ENCODE data around the gene PRPF18. TPM values are rescaled to one million over a fixed set of nuclear protein-coding genes. Genes with fewer than 3 reads are reported as not detected.

PRPF18 gene
- total RNA-seq, 1 donor from 2014 or later: 8.8 TPM

- DNase-seq (ENCODE audit: low spot score) (no peak), ATAC-seq (no peak)
These were observed 50.6 kb downstream of the PRPF18 start for GRCh38 chr10:13637303-13637856.

- no peak for ATAC-seq
These were observed 51.1 kb downstream of the PRPF18 start for GRCh38 chr10:13637894-13638293.

GRCh38 chr10:13642293-13642692 is 55.5 kb downstream of the PRPF18 start:
- DNase-seq (ENCODE audit: low spot score) (no peak), ATAC-seq (no peak)

More at GRCh38 chr10:13637894-13638293, 51.1 kb downstream of the PRPF18 start:
- no peak for DNase-seq (ENCODE audit: low spot score)

DNA sequence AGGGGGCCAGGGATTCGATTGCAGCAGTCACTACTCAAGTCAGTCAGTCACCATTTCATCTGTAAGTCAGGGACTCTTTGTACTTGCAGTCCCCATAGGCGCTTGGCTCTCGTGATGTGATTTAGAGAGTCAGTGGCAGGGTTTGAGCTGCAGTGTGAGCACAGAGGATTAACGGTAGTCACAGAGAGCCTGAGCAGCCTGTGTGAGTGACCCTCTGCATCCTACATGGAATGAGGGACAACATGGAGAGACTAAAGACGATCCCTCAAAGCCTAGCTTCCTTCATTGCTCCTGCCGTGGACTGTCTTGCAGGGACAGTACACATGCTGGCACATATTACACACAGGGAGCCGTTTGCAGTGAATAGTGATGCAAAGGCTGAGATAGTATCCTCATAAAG is 56.3 kb downstream of the PRPF18 start:
- DNase-seq (ENCODE audit: low spot score) (no peak), ATAC-seq (no peak)

- no peak for ATAC-seq
- DNase-seq (ENCODE audit: low spot score): no peak
These were observed 58.1 kb downstream of the PRPF18 start for GRCh38 chr10:13644866-13645265.

DNA sequence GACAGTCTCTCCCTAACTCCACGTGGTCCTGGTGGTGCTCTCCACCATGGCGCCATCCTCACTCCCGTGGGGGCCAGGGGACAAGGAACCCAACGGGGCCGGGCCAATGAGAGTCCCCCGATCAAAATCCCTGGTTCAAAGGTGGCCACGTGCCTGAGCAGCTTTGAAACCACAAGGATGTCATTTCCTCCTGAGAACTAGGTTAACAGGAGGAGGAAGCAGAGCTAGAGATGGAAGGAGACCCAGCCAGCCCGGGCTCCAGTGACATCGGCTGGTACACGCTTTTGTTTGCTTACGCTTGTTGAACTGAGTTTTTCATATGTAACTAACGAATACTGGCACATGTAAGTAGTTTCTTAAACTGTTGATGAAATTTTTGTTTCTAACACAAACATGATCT is 61.7 kb downstream of the PRPF18 start:
- DNase-seq (ENCODE audit: low spot score): no peak

GRCh38 chr10:13649844-13650520 is 63.2 kb downstream of the PRPF18 start:
- ATAC-seq: peak; percentile 13
- no peak for DNase-seq (ENCODE audit: low spot score)

More for the DNA sequence above, 61.7 kb downstream of the PRPF18 start:
- ATAC-seq: no peak

DNA sequence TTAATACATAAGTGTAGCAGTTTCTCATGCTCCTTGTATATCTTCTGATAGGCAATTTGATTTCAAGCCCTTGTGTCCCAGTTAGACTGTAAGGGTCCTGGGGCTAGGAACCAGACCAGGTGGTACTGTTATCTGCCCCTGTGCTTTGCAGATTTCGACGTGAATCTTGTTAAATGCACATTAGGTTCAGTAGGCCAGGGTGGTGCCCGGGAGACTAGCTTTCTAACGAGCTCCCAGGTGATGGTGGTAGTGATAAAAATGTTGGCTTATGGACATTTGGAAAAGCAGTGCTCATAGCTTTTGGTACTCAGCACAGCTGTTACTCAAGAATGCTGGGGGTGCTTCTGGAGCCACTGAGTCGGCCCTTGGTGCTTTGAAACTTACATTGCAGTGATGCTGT is 64.2 kb downstream of the PRPF18 start:
- no peak for ATAC-seq
- no peak for DNase-seq (ENCODE audit: low spot score)

- ATAC-seq (no peak), DNase-seq (ENCODE audit: low spot score) (no peak)
These were observed 65.4 kb downstream of the PRPF18 start for GRCh38 chr10:13651969-13652720.

DNA sequence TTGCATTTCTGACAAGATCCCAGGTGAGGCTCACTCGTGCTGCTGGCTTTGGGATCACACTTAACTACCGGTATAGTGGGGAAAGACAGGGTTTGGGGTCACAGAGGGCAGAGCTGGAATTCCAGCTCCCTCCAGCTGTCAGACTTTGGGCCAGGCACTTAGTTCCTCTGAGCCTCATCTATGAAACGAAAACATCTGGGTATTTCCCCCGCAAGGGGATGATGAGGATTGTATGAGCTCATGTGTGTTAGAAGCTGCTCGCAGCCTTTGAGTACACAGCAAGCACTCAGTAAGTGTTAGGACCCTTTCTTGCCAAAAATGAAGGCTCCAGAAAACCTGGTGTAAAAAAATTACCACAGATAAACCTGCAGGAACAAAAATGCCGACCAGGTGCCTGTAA is 66.1 kb downstream of the PRPF18 start:
- ATAC-seq (no peak), DNase-seq (ENCODE audit: low spot score) (no peak)

DNA sequence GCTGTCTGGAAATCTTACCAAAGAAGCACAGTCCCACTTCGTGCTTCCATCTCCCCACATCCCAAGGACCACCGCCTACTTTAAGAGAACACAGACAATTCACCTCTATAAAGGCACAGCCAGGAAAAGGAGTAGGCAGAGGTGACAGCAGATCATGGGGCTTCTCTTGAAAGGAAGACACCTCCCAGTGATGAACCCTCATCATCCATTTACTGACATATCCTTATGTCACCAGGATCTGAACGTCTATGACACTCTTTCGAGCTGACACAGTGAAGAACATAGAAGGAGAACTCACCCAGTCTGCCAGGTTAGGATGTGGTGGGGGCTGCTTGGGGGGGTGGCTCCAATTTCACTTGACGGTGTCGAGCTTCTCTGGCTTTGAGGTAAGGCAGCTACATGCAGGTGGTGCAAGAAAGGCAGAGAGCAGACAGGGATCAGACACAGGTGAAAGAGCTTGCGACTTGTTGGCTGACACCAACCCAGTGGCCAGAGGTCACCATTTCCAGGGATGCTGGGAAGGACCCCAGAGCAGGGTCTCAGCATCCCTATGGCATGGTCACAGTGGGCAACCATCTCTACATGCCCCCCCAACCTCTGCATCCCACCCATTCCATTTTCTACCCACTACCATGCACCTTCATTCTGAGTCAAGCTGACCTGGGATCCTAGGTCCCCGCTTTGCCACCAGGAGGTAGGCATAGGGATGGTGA is 67.5 kb downstream of the PRPF18 start:
- no peak for DNase-seq (ENCODE audit: low spot score)
- ATAC-seq: no peak

- DNase-seq (ENCODE audit: low spot score): no peak
- no peak for ATAC-seq
These were observed 68.1 kb downstream of the PRPF18 start for GRCh38 chr10:13654846-13655245.

DNA sequence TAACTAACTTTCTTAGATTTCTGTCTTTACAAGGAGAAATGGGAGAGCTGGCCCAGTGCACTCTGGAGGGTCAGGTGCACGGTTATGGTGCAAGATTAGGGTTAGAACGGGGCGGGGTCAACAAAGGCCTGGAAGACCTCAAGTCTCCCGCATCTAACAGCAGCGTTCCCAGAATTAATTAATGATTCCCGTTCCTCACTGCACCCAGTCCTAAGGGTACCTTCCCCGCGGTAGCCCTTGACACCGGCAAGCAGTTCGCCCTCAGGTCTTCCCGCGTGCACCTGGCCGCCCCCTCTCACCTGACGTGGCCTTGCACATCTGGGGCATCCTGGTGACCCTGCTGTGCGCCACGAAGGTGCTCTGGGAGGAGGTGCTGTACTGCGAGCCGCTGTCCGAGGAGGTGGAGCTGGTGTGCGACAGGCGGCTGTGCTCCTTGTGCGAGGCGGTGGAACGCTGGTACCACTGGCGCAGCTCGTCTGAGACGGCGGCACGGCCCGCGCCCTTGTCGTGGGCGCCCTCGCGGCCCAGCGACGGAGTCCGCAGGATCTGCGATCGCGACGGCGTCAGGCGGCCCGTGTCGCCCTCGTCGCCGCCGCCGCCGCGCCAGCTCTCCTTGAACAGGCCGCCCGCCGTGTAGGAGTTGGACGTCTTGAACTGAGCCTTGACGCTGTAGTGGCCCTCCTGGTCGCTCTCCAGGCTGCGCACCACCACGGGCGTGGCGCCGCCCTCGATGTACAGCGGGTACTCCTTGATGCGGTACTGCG is 69.8 kb downstream of the PRPF18 start:
- no peak for ATAC-seq
- no peak for DNase-seq (ENCODE audit: low spot score)

- no peak for DNase-seq (ENCODE audit: low spot score)
These were observed 70.4 kb downstream of the PRPF18 start for GRCh38 chr10:13657101-13657680.

GRCh38 chr10:13658264-13658663 is 71.5 kb downstream of the PRPF18 start:
- DNase-seq (ENCODE audit: low spot score): no peak

More at GRCh38 chr10:13657101-13657680, 70.4 kb downstream of the PRPF18 start:
- ATAC-seq: no peak

DNA sequence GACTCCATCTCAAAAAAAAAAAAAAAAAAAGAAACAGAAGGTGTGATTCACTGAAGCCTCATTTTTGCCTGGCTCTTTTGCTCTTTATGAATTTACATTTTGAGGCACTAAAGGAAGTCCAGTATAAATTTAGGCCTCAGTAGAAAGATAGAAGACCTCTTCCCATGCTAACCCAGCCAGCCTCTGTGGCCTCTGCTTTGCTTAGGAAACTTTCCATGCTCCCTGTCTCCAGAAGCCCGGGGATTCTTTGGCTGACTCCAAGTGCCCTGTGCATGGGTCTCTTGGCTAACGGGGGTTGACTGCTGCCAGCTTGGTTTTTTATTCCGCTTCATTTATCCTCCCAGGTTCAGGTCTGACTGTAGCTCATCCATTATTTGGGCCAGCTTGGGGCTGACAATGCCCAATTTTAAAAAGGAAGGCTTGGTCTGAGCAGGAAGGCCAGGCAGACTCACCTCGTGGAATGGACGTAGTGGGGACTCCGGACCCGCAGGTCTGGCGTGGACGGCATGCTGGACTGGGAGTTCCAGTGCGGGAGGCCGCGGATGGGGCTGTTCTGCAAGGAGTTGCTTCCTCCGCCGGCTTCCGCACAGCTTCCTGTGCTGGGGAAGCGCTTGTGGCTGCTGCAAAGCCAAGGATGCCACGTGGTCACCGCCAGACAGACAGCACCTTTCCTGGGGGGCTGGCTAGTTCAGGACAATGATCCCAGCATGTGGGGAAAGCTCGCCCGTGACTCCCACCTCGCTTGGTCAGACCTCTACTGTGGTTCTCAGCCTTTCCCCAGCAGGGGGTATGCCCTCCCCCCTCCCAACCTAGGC is 72.3 kb downstream of the PRPF18 start:
- ATAC-seq: peak; percentile 51
- DNase-seq (ENCODE audit: low spot score): no peak

More at GRCh38 chr10:13658264-13658663, 71.5 kb downstream of the PRPF18 start:
- no peak for ATAC-seq

DNA sequence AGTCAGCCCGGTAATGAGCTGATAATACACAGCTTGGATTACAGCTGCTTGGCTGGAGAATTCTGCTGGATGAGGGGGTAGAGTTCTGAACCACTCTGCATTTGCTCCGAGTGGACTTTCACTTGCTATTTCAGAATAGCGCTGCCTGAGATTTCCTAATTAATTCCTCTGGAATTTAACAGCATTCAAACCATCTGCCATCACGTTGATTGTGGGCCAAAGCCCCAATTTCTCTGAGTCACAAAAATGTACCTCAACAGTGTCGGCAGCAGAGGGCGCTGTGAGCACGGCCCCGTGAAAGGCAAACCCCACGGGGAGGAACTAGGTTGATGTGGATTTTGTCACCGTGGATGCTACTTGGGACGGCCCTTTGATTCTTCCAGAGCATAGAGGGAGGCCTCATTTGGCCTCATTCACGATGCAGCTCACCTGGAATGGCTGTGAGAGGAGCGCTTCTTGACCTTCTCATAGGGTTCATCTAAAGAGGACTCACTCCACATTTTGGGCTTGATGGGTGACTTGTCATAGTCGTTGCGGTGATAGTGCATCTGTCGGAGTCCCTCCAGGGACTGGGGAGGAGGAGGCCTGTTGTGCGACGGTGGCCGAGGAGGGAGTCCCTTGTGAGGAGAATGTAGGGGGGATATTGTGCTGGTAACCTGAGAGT is 73.3 kb downstream of the PRPF18 start:
- DNase-seq (ENCODE audit: low spot score): no peak
- peak; percentile 84 for ATAC-seq

DNA sequence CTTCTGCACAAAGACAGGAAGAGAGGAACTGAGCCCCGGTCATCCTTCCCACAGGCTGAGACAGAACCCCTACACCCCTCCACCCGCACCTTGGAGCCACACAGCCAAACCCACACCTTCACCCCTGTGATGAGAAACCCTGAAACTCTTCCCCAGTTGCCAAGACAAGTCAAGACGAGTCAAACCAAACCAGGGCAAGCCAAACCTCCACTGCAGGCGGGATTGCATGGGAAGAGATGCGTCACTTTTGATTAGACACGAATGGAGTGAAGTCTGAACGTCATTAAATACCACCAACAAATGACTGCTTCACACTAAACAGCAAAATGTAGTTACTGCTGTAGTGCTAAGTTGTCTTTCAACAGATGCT is 73.8 kb downstream of the PRPF18 start:
- DNase-seq (ENCODE audit: low spot score) (no peak), ATAC-seq (no peak)

GRCh38 chr10:13661256-13661655 is 74.5 kb downstream of the PRPF18 start:
- ATAC-seq: no peak

More at GRCh38 chr10:13661256-13661655, 74.5 kb downstream of the PRPF18 start:
- DNase-seq (ENCODE audit: low spot score): no peak
